Adrenal gland (tissue), 5 donors: Measurements from ENCODE around the gene ADGRD2.

Experiments used
- POLR2A ChIP-seq, 2 donors: fragments of 450-650 bp; IDR thresholded peaks; one replicate each; pipeline ENCODE4 v1.6.1; 2017; ENCODE audit warnings: antibody characterized with exemption in 2 of 2, mild to moderate bottlenecking in 2 of 2, moderate library complexity in 1 of 2
- TF ChIP-seq, protein P1 (sequence below), 6 experiments: fragments of 450-650 bp in 4 of 6; fragments of 200-600 bp in 2 of 6; sonication (generic) in 1 of 6; IDR thresholded peaks; 1 replicate in 5 of 6; 2 replicates in 1 of 6; pipeline versions ENCODE4 v1.5.1 to v1.8.0; 2016 to 2021; ENCODE audit warnings: antibody characterized with exemption in 6 of 6, mild to moderate bottlenecking in 2 of 6, moderate library complexity in 1 of 6
- donor health status: DM: no; HTN: no; CAD: no.

DNA sequence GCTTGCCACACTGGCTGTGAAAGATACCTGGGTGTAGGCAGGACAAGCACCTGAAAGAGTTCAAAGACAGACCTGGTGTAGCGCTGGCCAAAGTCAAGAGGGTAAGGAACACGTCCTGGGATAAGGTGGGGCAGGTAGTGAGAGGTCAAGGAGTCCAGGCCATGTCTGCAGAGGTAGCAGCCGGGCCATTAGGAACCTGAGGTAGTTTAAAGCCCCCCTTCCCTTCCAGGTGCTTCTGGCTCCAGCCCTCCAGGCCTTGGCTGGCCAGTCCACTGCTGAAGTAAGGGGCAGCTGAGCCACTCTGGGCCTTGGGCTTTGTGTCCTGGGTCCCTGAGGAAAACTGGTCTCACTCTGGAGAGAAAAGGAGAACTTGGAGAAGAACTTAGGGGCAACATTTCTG is 70.9 kb downstream of the ADGRD2 start:
- TF ChIP-seq, protein P1, sequence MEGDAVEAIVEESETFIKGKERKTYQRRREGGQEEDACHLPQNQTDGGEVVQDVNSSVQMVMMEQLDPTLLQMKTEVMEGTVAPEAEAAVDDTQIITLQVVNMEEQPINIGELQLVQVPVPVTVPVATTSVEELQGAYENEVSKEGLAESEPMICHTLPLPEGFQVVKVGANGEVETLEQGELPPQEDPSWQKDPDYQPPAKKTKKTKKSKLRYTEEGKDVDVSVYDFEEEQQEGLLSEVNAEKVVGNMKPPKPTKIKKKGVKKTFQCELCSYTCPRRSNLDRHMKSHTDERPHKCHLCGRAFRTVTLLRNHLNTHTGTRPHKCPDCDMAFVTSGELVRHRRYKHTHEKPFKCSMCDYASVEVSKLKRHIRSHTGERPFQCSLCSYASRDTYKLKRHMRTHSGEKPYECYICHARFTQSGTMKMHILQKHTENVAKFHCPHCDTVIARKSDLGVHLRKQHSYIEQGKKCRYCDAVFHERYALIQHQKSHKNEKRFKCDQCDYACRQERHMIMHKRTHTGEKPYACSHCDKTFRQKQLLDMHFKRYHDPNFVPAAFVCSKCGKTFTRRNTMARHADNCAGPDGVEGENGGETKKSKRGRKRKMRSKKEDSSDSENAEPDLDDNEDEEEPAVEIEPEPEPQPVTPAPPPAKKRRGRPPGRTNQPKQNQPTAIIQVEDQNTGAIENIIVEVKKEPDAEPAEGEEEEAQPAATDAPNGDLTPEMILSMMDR (IDR thresholded peaks at IDR 0.05): no peak
- TF ChIP-seq POLR2A (IDR thresholded peaks at IDR 0.05): no peak
